Right lobe of liver (tissue), 4 donors: ENCODE results near the gene NCAM2.

Experiments used
- CTCF ChIP-seq, 4 donors: fragments of 200-600 bp in 3 of 4; fragments of 450-650 bp in 1 of 4; IDR thresholded peaks; one replicate each; pipeline versions ENCODE4 v1.5.1 to v1.8.0; 2016 to 2022; ENCODE audit warnings: antibody characterized with exemption in 4 of 4, mild to moderate bottlenecking in 2 of 4
- POLR2A ChIP-seq: fragments of 450-650 bp; IDR thresholded peaks from one replicate; pipeline ENCODE4 v1.6.1; 2017; ENCODE audit warnings: antibody characterized with exemption, mild to moderate bottlenecking
- donor health status: DM: no; HTN: no; CAD: no.
- donor health status: DM: no; HTN: no; CAD: no.
- donor health status: DM: no; HTN: yes; CAD: no.

- TF ChIP-seq CTCF (IDR thresholded peaks at IDR 0.05) (no peak), POLR2A (peak; percentile 14)
Observed at GRCh38 chr21:20998456-20998789, 214 bp downstream of the NCAM2 start.
